CD4-positive, alpha-beta T cell treated with Interleukin-17A for 4 hours (primary cell): Measurements from ENCODE around the gene SHC4.

Source experiments
- DNase-seq: peaks from one replicate; pipeline ENCODE4 v3.0.0-alpha.2; 2020; ENCODE audit warnings: mixed read lengths

The SHC4 gene

DNA sequence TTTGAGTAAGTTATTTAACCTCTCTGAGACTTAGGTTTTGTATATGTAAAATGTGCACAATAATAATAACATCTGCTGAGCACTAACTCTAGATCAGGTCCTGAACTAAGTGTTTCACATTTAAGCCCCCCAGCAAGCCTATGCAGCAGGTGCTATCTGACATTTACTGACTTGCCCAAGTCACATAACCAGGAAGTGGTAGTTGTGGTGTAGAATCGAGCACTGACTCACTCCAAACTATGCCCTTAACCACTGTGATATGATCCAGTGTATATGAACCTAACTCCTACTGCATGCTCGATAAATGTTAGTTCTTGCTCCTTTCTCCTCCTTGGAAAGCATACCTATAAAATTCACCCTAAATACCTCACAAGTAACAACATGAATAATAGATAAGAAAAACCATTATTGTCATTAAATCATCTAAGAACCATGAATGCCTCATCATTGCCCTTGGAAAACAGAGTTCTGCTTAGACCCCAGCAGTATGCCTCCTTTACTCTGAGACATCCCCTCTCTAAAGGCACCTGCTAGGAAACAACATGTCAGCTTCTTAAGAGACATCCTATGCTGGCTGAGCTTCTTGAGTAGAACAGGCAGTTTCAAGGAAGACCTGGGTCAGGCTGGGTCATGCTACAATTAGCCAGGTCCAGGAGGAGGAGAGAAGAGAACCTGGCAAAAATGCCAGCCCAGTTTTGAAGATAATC lies 3.0 kb upstream of the SHC4 start:
- DNase-seq: no peak

DNA sequence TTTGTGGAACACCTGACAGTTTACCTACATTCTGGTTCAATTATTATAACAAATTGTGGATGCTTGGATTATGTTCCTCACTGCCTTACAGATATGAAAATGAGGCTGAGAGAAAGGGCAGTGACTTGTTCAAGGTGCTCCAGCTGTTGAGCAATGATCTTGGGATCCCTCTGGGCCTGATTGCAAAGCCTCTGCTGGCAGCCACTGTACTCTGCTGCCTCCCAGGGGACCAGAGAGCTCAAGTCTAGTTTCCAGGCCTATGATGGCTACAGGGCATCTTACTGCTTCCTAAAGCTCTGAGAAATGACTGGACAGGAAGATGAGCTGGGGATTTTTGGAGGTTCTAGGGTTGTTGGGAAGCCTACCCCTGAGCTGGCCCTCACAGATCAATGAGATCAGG lies 2.3 kb upstream of the SHC4 start:
- no peak for DNase-seq

DNA sequence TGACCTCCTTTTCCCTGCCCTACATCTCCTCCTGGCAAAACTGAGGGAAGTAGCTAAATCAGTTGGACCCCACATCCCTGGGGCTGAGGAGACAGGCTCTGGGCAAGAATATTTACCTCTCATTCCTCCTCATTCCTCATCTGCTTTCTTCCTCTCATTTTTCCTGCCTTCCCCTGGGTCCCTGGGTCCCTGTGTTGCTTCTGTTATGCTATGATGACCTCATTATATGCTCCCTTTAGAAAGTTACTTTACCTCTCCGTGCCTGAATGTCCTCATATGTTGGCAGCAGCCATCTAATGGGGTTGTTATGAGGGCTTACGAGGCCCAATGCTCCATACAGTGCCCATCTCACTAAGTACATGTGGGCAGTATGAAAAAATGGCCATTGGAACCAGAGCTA lies 1.2 kb upstream of the SHC4 start:
- DNase-seq: no peak

DNA sequence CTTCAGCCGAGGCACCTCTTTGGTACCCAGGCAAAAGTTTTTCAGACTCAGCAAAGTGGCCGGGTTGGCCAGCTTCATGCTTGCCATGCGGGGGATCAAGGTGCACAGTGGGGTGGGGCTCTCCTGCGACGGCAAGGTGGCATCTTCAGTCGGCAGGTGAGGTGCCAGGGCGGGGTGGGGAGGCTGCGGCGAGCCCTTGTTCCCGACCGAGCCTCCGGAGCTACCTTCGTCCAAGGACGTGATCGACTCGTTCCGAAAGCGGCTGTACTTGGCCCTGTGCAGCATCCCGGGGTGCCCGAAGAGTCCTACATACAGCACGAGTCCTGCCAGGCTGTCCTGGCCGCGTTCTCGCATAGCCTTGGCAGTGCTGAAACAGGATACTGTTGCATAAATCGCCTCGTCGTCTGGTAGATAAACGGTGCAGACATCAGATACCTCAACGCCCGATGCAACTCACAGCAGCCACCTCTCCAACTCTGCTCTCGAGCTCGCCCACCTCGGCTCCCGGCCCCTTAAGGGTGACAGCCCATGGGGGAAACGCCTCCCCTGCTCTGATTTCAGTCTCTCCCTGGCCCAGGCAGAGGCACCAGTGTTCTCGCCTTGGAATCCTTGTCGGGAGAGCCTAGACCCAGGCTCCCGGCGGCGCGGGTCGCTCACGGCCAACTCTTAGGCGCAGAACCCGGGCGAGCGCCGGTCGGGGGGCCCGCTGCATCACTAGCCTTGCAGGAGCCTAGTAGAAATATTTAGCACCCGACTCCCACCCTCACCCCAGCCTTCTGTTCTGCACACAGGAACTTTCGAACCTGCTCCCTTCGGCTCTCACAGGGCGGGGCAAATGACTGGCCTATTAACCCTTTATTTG lies 826 bp downstream of the SHC4 start:
- DNase-seq: no peak

DNA sequence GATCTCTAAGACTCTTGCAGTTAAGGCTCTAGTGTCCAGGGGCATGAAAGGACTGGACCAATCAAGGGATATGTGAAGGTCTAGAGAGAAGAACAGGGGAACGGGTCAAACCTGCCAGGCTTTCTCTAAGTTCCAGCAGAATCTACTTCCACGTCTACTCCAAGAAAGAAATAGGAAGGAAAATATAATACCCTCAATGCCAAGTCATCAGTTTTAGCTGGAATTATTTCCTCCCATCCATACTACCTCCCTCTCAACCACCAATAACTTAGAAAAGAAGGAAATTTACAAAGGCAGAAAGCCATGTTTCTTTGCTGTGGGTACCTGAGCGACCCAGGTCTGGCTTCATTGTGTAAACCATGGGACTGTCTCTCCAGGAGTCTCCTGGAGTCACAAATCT lies 7.8 kb downstream of the SHC4 start:
- DNase-seq: no peak

DNA sequence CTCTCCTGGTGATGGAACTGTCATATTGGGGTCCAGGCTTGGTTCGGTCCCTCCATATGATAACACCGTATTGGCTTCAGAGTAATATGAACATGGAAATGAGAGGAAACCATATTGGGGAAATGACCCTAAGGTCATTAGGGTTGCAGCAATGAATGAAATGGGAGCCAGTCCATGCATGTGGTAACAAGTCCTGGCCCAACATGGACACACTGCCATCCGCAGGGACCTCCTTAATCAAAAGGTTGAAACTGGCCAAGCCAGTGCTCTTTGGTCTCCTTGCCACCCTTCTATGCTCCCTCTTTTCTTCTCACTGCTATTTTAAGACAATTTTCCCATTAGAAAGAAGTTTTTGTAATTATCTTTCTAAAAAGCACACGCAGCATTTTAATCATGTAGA lies 8.3 kb downstream of the SHC4 start:
- DNase-seq: no peak

DNA sequence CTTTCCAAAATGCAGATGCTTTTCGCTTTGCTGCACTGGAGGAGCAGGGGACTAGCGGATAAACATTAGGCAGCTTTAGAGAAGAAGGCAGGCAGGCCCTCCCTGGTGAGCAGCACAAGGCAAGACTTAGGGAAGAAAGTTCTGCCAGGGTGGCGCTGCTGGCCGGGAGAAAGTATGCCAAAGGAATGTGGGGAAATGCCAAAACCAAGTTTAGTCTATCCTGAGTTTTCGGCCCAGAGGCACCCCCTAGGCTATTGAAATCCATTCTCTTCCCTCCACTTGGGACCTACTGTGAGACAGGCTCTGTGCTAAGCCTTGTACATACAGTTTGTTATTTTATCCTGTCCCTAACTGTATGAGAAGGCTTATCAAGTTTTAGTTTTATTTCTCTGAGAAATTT lies 9.2 kb downstream of the SHC4 start:
- no peak for DNase-seq

DNA sequence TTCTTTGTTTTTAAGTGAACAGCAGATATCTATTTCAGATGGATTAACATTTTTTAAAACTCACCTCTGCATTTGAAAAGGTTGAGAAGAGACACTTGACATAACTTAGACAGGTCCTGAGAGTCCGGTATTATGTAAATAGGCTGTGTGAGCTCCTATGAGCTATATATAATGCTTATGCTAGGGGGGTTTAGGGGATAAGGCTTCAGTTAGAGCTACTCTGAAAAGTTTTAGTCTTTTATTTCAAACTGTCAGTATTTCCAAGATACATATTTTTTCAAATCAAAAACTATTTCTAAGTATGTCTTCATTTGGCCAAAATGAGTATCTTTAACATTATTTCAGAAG lies 16.9 kb downstream of the SHC4 start:
- DNase-seq: no peak

DNA sequence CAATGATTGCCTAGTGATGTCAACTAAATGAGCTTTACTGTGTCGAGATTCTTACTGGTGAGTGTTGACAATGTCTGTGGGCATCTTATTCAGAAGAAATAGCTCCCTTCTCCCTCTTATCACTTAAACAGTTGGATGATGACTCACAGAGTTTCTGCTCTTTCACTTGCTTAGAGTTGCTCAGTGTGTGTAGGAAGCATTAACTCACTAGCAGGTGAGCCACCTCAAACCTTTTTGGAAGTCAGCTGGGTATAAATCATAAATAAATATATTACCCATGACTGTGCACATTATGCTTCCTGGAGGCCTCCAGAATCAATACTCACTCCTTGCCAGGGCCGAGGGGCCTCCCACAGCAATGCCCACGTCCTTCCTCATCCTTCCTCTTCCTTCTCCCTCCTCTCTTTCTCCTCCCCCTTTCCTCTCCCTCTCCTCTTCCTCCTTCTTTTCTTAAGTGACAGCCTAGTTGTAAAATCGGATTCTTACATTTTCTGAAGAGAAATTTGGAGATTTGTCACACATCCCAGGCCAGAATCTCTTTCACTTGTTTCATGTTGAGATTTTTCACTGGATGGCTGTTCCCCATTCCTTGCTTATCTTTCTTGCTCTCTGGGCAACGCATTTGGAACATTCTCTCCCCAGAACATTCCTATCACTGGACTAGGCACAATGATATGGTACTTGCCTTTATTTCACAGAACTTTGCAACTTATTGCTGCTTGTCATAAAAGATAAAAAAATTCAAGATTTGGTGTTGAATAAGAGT lies 17.5 kb downstream of the SHC4 start:
- no peak for DNase-seq

DNA sequence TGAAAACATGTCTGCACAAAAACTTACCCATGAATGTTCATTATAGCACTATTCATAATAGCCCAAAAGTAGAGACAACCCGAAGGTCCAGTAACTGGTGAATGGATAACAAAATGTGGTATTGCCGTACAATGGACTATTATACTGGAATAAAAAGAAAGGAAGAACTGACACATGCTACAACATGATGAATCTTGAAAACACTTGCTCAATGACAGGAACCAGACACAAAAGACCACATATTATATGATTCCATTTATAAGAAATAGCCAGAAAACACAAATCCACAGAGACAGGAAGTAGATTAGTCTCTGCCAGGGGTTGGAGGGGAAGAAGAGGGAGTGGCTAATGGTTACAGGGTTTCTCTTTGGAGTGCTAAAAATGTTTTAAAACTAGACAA lies 18.3 kb downstream of the SHC4 start:
- DNase-seq: no peak

DNA sequence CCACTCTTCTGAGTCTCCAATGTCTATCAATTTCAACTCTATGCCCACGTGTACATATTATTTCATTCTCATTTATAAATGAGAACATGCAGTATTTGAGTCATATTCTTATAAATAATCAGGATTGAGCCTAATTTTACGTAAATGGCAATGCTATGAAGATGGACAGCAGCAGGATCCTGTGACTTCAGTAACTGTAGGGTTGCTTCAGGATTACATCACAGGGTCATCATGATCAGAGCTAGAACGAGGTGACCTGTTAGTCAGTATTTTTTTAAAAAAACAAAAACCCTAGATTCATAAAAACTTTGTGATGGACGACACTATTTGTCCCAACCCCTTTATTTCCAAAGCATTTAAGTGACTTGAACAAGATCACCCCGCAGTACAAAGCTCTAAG lies 21.8 kb downstream of the SHC4 start:
- DNase-seq: no peak

DNA sequence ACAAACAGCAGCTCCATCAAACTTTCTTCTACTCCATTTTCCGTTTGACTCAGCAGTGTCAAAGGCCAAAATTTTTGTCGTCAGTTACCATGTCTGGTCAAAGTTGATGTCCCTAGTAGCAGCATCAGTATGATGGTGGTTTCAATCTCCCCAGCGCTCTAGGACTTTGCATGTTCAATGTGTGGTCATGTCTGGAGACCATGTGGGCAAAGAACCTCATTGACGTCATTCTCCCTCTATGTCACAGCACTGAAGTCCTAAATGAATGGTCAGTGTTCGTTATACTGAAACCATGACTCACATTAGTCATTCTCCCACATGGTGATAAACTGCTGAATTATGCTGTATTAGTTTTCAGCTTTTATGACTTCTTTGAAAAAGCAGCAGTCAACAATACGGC lies 23.2 kb downstream of the SHC4 start:
- DNase-seq: no peak

DNA sequence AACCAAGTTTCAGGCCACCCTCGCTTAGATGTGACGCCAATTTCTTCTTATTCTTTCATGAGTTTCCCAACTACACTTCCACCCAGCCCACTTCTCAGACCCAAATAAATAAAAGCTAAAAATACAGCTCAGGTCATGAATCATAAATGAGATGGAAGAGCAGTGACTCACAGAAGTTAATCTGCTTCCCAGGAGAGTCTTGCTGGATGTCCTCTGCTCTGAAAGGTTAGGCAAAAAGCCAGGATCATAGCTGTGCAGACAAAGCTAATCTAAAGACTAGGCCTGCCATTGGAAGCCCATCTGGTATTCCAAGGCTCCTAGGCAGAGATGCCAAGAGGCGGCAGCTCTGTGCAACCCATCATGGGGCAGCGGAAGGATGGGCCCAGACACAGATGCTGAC lies 24.1 kb downstream of the SHC4 start:
- DNase-seq: no peak

DNA sequence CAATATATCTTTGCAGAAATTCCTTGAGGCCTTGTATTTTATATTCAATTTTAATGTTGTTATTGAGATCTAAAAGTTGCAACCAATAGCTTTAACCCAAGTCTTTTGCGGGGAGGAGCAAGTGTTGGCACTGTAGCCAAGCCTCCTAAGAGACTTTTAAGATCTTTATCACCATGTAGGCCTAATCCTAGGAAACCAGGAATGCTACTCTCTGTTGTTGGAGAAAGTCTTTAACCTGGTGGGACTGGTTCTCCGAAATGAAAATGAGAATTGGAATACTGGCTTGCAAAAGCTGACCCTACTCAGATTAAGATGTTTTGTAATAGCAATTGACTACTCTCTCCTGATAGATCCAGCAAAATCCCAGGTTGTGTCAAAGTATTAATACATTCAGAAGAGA lies 25.8 kb downstream of the SHC4 start:
- DNase-seq: no peak

DNA sequence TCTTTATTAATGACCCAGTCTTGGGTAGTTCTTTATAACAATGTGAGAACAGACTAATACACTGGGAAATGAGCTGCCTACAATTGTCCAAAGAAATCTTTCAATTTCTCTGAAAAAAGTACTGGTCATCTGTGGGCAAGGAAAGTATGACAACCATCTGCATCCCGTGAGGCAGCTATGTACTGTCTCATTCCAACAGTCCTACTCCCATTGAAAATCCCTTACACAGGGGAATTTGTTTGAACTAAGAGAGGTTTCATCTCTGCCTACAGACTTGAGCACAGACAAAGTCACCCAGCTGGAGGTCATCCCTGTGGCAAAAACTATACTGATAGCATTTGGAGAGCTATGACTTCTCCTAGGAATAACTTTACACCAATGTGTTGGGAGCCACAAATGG lies 27.1 kb downstream of the SHC4 start:
- no peak for DNase-seq

DNA sequence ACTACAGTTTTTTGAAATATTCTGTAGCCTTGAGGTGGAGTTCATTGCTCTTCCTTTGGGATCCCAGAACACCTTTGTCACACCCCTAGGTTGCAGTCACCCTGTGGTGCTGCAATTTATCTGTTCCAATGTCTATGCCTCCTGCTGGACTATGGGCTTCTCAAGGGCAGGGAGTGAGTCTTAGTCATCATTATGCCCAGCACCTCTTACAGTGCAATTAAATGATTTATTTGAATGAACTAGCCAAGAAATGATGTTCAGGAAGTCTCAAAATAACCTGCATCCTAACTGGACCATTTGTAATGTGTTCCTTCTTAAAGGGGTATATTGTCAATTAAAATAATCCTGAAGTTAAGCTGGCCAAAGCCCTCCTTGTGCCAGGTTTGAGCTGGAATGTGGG lies 28.5 kb downstream of the SHC4 start:
- DNase-seq: no peak

DNA sequence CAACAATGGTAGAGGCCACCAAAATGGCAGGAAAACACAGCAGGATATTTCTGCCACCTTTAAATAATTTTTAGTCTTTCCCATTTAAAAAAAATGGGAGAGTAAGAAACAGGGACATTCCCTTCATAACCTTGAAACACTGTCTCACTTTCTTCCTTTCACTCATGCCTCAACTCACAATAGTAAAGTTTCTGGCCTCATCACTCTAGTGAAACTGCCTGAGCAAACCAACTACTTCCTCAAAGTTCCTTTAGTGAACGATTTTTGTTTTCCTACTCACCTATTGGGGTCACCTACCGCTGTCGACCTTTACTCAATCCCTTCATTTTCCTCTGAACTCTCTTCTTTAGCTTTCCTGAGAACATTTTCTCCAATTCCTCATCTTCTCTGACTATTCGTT lies 33.0 kb downstream of the SHC4 start:
- DNase-seq: no peak

DNA sequence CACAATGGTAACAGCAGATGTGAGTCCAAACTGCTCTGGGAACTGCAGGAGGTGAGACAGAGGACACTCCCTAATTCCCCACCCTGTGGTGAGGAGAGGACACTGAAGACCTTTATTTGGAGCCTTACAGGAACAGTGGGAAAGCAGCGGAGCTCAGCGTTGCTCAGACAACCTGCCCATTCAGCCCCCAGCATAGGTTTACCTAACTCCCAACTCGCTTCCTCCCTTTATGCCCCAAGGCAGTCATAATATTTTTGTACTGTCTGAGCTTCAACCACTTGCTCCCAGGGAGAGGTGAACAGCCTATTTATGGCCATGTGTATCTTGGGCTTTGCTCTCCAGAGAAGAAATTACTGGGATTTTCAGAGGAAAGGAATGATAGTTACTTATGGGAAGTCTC lies 34.1 kb downstream of the SHC4 start:
- no peak for DNase-seq

DNA sequence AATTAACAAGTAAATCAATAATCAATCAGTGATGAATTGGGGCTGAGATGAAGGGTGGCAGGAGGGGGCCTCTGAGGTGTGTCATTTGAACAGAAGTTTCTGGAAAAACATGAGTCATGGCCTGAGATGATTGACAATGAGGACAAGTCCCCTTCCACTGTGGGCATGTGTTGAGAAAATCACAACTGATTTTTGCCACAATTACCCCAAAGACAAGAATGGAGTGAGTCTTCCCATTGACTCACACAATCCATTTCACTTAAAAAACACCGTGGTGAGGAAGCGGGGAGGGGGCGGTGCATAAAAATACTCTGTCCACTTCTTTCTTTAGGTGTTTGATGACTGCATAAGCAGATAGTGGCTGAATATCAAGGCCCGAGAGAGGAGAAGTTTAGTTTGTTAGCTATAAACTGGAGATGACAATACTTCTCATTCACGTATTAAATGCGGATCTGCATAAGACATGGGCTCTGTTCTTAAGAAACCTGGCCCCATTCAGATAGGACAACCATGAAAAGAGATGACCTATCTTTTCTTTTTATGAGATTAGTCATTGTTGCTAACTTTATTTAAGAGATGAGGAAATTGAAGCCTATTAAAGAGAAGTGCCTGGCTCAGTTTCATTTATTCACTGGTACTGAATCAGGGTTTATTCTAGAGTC lies 34.7 kb downstream of the SHC4 start:
- no peak for DNase-seq

DNA sequence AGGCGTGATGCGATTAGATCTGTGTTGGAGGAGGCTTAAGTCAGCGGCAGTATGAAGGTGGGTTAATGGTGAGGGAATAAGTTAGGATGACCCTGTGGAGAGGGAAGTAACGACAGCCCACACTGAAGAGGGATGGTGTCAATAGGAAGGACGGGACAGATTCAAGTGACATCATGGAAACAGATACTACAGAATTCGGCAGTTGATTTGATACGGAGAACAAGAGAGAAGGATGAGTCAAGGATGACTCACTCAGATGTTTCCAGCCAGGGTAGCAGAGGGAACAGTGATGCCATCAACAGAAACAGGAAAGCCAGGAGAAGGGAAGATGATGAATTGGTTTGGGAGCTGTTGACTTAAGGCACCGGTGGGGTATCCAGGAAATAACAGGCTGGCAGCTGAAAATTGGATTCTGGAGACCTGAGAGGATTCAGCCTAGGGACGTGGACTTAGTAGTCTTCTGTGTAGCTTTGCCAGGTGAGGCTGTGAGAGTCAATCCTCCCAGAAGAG lies 38.0 kb downstream of the SHC4 start:
- DNase-seq: no peak

DNA sequence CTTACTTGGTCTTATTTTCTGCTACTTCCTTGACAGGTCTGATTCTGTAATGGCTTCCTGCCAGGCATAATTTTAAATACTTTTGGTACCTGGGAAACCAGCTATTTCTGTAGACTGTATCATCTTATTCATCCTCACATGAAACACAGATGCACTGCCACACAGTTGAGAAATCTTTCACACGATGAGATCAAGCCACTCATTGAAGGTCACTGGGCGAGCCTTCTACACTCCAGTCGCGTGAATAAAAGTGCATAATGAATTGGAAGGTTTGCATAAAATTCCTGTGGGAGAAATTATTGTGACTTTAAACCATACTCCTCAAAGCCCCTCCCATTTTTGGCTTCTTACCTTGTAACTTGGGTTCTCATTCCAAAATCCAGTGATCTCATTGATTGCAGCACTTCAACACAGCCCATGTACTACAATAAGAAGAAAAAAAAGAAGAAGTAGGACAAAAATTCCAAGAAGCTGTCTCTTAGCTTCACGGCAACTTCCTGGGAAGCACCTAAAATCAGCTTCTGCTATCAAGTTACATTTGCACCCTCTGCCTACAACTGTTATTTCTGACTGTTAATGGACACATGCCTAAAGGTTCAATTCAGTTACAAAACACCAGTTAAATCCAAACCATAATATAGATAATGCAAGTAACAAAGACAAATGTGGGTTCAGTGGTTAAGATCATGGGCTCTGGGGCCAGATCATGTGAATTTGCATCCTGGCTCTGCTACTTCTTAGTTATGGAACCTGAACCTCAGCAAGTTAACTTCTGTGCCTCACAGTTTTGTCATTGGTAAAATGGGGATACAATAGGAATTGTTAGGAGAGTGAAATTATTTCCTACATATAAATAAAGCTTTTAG lies 39.0 kb downstream of the SHC4 start:
- DNase-seq: no peak

DNA sequence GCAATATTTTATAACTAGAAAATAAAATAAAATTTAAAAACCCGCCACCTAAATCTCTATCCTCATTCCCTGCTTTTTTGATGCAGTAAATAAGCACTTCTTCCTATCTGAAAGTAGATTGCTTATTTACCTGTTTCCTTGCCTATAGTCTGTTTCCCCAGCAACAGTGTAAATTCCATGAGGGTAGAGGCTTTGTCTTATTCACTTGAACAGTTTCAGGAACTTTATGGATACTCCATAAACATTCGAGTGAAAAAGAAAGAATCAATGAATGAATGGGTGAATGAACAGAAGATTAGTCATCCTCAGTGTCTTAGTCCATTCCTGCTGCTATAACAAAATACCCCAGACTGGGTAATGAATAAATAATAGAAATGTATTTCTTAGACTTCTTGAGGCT lies 41.7 kb downstream of the SHC4 start:
- DNase-seq: no peak
